Activated T-cell treated with anti-CD3 and anti-CD28 coated beads, Interleukin-2, amount 50 U/mL, for 4 hours (primary cell): Measurements from ENCODE around the gene FBN1. TPM values are rescaled to one million over a fixed set of nuclear protein-coding genes. Genes with fewer than 3 reads are reported as not detected.

Source experiments
- total RNA-seq, 3 donors: library from RNA; stranded (reverse); gene quantifications; one replicate each; pipeline ENCODE4 v1.2.1, GENCODE V29; 2021

FBN1 gene
- total RNA-seq, 3 donors from 2014 or later: 0.22 to 0.38 (median 0.24) TPM

Other genes starting within 250 kb of the FBN1 start
- gene CEP152, start 165.4 kb upstream of the FBN1 start, total RNA-seq: 10 to 100 TPM; 10.2 to 12.5 (median 12.5) TPM
- 100 to 1,000 TPM; 109 to 115 (median 109) TPM for gene EID1, start 232.4 kb upstream of the FBN1 start, total RNA-seq